D721Med (cell line): ENCODE measurements around the gene INPP5F.
"Not testable (repeated sequence)": the region's sequence is repeated elsewhere in the genome, so short reads cannot be mapped to it uniquely, and the experiment has no call there.

Experiments
- DNase-seq: peaks from one replicate; pipeline ENCODE4 v3.0.0; 2011; ENCODE audit warnings: low spot score; ENCODE audit not compliant: insufficient read length
- FAIRE-seq: peaks from 2 replicates; lab custom pipeline; 2011; peaks lifted over from hg19 to GRCh38; lab: Jason Lieb, UNC
- TF ChIP-seq, protein P1 (sequence below): IDR thresholded peaks from 2 replicates; pipeline ENCODE4 v1.5.1; 2012; ENCODE audit warnings: mild to moderate bottlenecking, control low read depth; ENCODE audit not compliant: insufficient read depth; ENCODE audit errors: missing control alignments

Gene INPP5F

DNA sequence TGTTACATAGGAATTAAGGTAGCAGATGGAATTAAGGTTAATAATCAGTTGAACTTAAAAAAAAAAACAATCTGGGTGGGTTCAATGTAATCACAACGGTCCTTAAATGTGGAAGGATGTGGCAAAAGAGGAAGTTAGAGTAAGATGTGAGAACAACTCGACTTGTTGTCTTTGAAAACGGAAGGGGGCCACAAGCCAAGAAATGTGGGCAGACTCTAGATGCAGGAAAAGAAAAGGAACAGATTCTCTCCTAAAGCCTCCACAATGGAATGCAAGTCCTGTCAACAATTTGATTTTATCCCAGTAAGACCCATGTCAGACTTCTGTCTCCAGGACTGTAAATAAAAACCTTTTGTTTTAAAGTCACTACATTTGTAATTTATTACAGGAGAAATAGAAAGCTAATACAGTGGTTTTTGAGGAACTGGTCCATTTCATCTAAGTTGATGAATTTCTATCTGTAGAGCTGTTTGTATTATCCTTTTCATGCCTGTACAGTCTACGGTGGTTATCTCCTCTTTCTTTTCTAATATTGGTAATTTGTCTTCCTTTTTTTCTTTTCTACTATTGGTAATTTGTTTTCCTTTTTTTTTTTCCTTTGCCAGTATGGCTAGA, 138.2 kb downstream of the INPP5F start:
- FAIRE-seq (no peak), DNase-seq (no peak)
- TF ChIP-seq, protein P1, sequence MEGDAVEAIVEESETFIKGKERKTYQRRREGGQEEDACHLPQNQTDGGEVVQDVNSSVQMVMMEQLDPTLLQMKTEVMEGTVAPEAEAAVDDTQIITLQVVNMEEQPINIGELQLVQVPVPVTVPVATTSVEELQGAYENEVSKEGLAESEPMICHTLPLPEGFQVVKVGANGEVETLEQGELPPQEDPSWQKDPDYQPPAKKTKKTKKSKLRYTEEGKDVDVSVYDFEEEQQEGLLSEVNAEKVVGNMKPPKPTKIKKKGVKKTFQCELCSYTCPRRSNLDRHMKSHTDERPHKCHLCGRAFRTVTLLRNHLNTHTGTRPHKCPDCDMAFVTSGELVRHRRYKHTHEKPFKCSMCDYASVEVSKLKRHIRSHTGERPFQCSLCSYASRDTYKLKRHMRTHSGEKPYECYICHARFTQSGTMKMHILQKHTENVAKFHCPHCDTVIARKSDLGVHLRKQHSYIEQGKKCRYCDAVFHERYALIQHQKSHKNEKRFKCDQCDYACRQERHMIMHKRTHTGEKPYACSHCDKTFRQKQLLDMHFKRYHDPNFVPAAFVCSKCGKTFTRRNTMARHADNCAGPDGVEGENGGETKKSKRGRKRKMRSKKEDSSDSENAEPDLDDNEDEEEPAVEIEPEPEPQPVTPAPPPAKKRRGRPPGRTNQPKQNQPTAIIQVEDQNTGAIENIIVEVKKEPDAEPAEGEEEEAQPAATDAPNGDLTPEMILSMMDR: no peak

DNA sequence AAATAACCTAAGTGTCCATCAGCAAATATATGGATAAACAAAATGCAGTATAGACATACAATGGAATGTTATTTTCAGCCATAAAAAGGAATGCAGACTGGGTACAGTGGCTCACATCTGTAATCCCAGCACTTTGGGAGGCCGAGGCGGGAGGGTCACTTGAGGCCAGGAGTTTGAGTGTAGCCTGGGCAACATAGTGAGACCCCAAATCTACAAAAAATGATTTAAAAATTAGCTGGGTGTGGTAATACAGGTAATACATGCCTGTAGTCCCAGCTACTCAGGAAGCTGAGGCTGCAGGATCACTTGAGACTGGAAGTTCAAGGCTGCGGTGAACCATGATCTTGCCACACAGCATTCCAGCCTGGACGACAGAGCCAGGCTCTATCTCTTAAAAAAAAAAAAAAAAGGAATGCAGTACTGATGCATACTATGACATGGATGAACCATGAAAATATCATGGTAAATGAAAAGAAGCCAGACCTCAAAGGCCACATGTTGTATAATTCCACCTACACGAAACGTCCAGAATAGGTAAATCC, 139.9 kb downstream of the INPP5F start:
- no peak for FAIRE-seq
- TF ChIP-seq, protein P1: no peak

DNA sequence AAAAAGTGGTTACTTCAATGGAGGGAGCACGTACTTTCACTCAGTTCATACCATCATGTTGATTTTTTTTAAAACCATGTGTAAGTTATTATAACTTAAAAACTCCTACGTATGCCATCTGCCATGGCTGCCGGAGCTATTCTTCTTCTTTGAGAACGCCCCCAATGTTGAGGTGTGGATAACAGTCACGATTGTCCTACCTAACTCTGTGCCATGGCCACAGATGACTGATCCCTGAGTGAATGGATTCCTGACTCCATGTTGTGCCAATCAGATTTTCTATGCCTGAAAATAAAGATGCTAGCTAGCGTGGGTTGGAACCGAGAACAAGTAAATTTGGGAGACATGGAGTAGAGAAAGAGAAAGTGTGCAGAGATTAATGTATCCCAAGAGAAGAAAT, 141.5 kb downstream of the INPP5F start:
- no peak for DNase-seq
- FAIRE-seq: no peak
- TF ChIP-seq, protein P1: no peak

More for the DNA sequence above, 139.9 kb downstream of the INPP5F start:
- no peak for DNase-seq

DNA sequence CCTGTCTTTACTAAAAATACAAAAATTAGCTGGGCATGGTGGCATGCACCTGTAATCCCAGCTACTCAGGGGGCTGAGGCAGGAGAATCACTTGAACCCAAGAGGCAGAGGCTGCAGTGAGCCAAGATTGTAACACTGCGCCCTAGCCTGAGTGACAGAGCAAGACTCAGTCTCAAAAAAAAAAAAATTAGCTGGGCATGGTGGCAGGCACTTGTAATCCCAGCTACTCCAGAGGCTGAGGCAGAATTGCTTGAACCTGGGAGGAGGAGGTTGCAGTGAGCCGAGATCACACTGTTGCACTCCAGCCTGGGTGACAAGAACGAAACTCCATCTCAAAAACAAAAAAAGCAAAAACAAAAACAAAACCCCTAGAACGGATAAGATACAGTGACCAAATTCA, 143.5 kb downstream of the INPP5F start:
- FAIRE-seq, DNase-seq: not testable (repeated sequence)

DNA sequence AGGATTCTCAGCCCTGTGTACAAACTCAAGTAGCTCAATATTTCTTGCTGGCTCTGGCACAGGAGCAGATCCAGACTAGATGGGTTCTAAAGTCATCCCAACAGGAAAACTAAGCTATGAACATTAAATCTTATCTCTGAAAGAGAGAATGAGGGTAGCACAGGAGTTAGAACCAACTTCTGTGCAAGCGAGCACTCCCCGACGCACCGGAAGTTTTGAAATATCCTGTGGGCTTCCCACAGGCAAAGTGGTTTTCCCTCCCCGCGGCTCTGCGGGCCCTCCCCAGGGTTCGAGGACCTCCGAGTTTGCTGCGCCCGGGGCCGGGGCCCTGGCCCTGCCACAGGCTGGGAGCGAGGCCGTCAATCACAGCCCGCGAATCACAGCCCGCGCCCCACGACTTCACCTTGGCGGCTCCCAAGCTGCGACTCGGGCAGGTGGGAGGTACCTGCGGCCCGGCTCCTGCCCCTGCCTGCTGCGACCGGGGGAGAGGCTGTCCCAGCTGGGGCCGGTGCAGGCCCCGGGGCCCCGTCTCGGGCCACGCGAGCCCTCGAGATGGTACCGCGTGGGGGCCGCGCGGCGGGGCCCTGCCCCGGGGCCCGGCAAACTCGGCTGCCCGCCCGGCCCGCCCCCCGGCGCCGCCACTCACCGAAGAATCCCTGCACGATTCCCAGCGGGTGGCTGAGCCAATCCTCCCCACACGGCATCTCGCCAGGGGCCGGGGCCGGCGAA, 146.2 kb downstream of the INPP5F start:
- no peak for DNase-seq
- TF ChIP-seq, protein P1: no peak
- FAIRE-seq: no peak

DNA sequence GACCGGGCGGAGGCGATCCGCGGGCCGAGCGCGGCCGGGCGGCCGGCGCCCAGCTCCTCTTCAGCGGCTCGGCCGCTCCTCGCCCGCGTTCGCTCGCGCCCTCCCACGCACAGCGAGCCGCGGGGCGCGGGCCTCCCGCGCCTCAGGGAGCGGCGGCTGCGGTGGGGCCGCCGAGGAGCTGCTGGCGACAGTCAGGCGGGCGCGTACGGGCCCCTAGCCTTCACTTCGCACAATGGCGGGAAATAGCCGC, 146.7 kb downstream of the INPP5F start, which contains the start of gene MCMBP:
Gene MCMBP, minus strand, starts transcription at position 234 of the 250 bp plus-strand sequence. CDS start 259 bp downstream, outside the sequence.
- TF ChIP-seq, protein P1: no peak
- no peak for FAIRE-seq
- DNase-seq: no peak

DNA sequence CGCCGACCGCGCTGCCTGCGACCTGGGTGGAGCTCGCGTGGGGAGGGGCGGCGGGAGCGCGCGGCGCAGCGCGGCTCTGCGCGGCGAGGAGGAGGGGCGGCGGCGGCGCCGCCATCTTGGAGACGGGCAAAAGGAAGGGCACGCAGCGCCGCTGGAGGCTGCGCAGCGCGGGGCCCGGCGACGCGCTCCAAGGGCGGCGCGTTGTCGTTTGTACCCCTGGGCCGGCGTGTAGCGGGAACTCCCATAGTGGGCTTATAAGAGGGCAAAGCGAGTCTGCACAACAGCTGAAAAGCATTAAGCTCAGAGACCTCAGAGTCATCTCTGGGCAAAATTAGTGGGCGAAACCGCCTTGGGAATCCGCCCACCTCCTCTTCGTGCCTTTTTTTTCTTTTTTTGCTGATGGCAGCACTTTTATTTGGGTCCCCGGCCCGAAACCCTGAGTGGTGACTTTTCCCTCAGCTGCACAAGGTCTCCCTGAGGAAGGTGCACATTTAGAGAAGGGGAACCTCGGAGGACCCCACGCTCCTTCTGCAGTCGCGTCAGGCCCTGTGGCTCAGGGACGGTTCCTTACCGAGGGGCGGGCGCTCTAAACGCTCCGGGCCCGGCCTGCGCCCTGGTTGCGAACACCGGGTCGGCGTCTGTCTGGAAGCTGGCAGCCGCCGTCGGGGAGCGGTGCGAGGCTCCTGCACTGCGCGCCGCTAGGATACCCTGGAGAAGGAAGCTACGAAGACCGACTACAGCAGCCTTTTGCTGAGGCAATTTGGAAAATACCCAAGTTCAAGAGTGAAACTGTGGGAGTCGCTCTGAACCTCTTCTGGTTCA, 147.2 kb downstream of the INPP5F start:
- no peak for FAIRE-seq
- no peak for DNase-seq
- TF ChIP-seq, protein P1: no peak
